NCI-H510A treated with DMSO at 0.1 percent for 48 hours (cell line): ENCODE data around the gene SNRNP200.
"Not testable (repeated sequence)": the region's sequence is repeated elsewhere in the genome, so short reads cannot be mapped to it uniquely, and the experiment has no call there.

Source experiments
- DNase-seq: peaks from one replicate; lab custom pipeline; 2025; lab: John Stamatoyannopoulos, UW

Gene SNRNP200

GRCh38 chr2:96325041-96325883 lies 19.9 kb upstream of the SNRNP200 start, which contains the start of gene ITPRIPL1:
TSS of gene ITPRIPL1 (plus strand) at chr2:96325317. CDS start at chr2:96325840, 523 bp downstream.
- DNase-seq = peak; percentile 37

GRCh38 chr2:96324721-96325040 lies 19.3 kb upstream of the SNRNP200 start:
- DNase-seq = no peak

- DNase-seq = no peak
Observed at GRCh38 chr2:96323849-96324248, 18.5 kb upstream of the SNRNP200 start.

- peak; percentile 12 for DNase-seq
Observed at GRCh38 chr2:96320728-96321622, 15.6 kb upstream of the SNRNP200 start.

GRCh38 chr2:96320326-96320725 lies 15.0 kb upstream of the SNRNP200 start:
- no peak for DNase-seq

- DNase-seq = no peak
Observed at GRCh38 chr2:96319396-96319795, 14.1 kb upstream of the SNRNP200 start.

- no peak for DNase-seq
Observed at GRCh38 chr2:96318723-96319122, 13.4 kb upstream of the SNRNP200 start.

GRCh38 chr2:96317584-96317997 lies 12.2 kb upstream of the SNRNP200 start:
- DNase-seq = no peak

- no peak for DNase-seq
Observed at GRCh38 chr2:96316999-96317398, 11.7 kb upstream of the SNRNP200 start.

- no peak for DNase-seq
Observed at GRCh38 chr2:96315400-96316071, 10.2 kb upstream of the SNRNP200 start.

- no peak for DNase-seq
Observed at GRCh38 chr2:96315005-96315399, 9.7 kb upstream of the SNRNP200 start.

- no peak for DNase-seq
Observed at GRCh38 chr2:96308248-96308647, 2.9 kb upstream of the SNRNP200 start.

- no peak for DNase-seq
Observed at GRCh38 chr2:96306370-96306769, 1.0 kb upstream of the SNRNP200 start.

GRCh38 chr2:96305979-96306308 lies 598 bp upstream of the SNRNP200 start:
- DNase-seq = no peak

GRCh38 chr2:96304606-96305005 lies 740 bp downstream of the SNRNP200 start:
- DNase-seq = no peak

- no peak for DNase-seq
Observed at GRCh38 chr2:96301865-96302264, 3.5 kb downstream of the SNRNP200 start.

- no peak for DNase-seq
Observed at GRCh38 chr2:96296925-96297324, 8.4 kb downstream of the SNRNP200 start.

- not testable (repeated sequence) for DNase-seq
Observed at GRCh38 chr2:96294271-96294670, 11.1 kb downstream of the SNRNP200 start.

- DNase-seq = no peak
Observed at GRCh38 chr2:96291751-96292150, 13.6 kb downstream of the SNRNP200 start.

- no peak for DNase-seq
Observed at GRCh38 chr2:96287273-96287856, 18.0 kb downstream of the SNRNP200 start.

- DNase-seq = no peak
Observed at GRCh38 chr2:96276787-96277499, 28.4 kb downstream of the SNRNP200 start.
